ENCODE data around the gene RAB27A. TPM values are rescaled to one million over a fixed set of nuclear protein-coding genes. Genes with fewer than 3 reads are reported as not detected.

RAB27A gene
- polyA plus RNA-seq, 1 donor (not counting 4 experiments of a cell fraction or from before 2014, with no cell fraction given) = 10.8 TPM

DNA sequence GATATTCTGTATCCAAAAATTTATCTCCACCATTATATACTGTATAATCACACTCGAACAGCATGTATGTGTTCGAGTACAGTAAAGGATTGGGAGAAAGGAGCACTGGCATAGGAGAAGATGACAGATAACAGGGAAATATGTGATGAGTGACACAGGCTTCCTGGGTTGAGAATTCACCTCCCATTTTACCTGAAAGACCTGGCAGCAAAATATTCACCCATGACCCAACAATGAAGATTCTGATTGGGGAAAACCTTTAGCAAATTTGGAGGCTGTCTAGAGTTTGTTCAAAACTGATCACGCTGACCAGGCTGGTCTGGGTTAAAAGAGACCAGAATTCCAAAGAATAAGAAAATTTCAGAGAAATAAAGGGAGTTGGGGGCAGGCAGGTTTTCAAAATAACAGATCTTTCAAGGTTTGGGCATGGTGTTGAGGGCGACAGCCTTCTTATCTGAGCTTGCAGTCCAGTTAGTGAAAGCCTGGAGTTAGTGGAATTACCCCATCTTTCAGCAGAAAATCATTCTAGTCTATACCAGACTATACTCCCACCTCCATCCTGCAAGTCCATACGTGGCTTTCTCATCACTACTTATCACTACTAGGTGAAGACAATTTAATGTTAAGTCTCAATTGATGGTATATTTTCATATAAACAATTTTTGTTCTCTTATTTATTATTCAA, 50.0 kb downstream of the RAB27A start:
- no peak for FAIRE-seq
- Histone ChIP-seq H2AFZ (ENCODE audit: control insufficient read depth, low read length) (no peak overlapping the region), H3K4me1 (ENCODE audit: control insufficient read depth, extremely low read depth, insufficient read depth, low read length) (no peaks in the 10 kb centered on the region), H3K9me1 (ENCODE audit: control insufficient read depth, extremely low read depth, insufficient read depth, low read length) (no peaks in the 10 kb centered on the region), H3K9me3 (ENCODE audit: control insufficient read depth, low read depth, low read length) (no peaks in the 10 kb centered on the region), H3K36me3 (ENCODE audit: control insufficient read depth in 2 of 2, extremely low read depth in 1 of 2, insufficient read depth in 2 of 2, low read length in 2 of 2) (no peaks in the 10 kb centered on the region), H3K27me3 (ENCODE audit: control insufficient read depth, extremely low read depth, insufficient read depth, low read length) (no peaks in the 10 kb centered on the region), H3K9ac (ENCODE audit: control insufficient read depth, extremely low read depth, insufficient read depth, low read length) (no peak overlapping the region), H3K79me2 (ENCODE audit: control insufficient read depth, insufficient read depth, low read length) (no peaks in the 10 kb centered on the region), H3K4me3 (ENCODE audit: control insufficient read depth in 2 of 3, extremely low read depth in 1 of 3, insufficient read depth in 2 of 3, low read depth in 1 of 3, low read length in 3 of 3) (no peak overlapping the region), H3K27ac (ENCODE audit: control insufficient read depth, insufficient read depth, low read length) (no peak overlapping the region), H3K4me2 (ENCODE audit: control insufficient read depth, extremely low read depth, insufficient read depth, low read depth, low read length) (no peak overlapping the region), H4K20me1 (ENCODE audit: control insufficient read depth, extremely low read depth, insufficient read depth, low read length) (no peaks in the 10 kb centered on the region)
- DNase-seq (ENCODE audit: low read depth, low spot score) = no peak
- dilution Hi-C loops (cut with MboI; ENCODE audit: extremely low pct_ligation_motif_present, low sequenced_read_pairs) = no loop called here
- no peak for TF ChIP-seq EZH2 (IDR thresholded peaks at IDR 0.05; ENCODE audit: low read length)
- TF ChIP-seq, protein P1, sequence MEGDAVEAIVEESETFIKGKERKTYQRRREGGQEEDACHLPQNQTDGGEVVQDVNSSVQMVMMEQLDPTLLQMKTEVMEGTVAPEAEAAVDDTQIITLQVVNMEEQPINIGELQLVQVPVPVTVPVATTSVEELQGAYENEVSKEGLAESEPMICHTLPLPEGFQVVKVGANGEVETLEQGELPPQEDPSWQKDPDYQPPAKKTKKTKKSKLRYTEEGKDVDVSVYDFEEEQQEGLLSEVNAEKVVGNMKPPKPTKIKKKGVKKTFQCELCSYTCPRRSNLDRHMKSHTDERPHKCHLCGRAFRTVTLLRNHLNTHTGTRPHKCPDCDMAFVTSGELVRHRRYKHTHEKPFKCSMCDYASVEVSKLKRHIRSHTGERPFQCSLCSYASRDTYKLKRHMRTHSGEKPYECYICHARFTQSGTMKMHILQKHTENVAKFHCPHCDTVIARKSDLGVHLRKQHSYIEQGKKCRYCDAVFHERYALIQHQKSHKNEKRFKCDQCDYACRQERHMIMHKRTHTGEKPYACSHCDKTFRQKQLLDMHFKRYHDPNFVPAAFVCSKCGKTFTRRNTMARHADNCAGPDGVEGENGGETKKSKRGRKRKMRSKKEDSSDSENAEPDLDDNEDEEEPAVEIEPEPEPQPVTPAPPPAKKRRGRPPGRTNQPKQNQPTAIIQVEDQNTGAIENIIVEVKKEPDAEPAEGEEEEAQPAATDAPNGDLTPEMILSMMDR (optimal IDR thresholded peaks at IDR 0.05 in 1 of 3, IDR thresholded peaks at IDR 0.05 in 1 of 3, conservative IDR thresholded peaks at IDR 0.05 in 1 of 3; ENCODE audit: extremely low read depth in 1 of 3, insufficient read depth in 2 of 3, low read length in 3 of 3) = no peak

DNA sequence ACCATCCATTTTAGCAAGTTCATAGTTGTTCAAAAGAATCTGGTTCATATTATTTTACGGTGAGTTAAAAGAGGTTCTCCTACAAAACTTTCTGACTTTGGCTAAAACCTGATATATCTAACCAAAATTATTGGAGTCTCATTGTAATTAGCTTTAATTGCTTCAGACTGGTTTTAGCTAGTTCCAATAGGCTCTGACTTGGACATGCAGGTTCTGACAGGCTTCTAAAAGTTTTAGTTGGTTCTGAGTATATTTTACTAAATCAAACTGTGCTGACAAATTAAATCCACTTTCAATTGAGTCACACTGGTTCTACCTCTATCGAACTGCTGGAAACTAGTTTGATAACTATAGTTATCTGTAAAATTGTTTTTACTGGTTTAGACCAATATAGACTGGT, 50.7 kb downstream of the RAB27A start:
- FAIRE-seq (no peak), DNase-seq (ENCODE audit: low read depth, low spot score) (no peak)
- Histone ChIP-seq H3K27me3 (ENCODE audit: control insufficient read depth, extremely low read depth, insufficient read depth, low read length) (no peaks in the 10 kb centered on the region), H3K4me1 (ENCODE audit: control insufficient read depth, extremely low read depth, insufficient read depth, low read length) (no peaks in the 10 kb centered on the region), H2AFZ (ENCODE audit: control insufficient read depth, low read length) (no peak overlapping the region), H3K9me1 (ENCODE audit: control insufficient read depth, extremely low read depth, insufficient read depth, low read length) (no peaks in the 10 kb centered on the region), H3K9me3 (ENCODE audit: control insufficient read depth, low read depth, low read length) (no peaks in the 10 kb centered on the region), H4K20me1 (ENCODE audit: control insufficient read depth, extremely low read depth, insufficient read depth, low read length) (no peaks in the 10 kb centered on the region), H3K4me3 (ENCODE audit: control insufficient read depth in 2 of 3, extremely low read depth in 1 of 3, insufficient read depth in 2 of 3, low read depth in 1 of 3, low read length in 3 of 3) (no peak overlapping the region), H3K4me2 (ENCODE audit: control insufficient read depth, extremely low read depth, insufficient read depth, low read depth, low read length) (no peak overlapping the region), H3K79me2 (ENCODE audit: control insufficient read depth, insufficient read depth, low read length) (no peaks in the 10 kb centered on the region), H3K36me3 (ENCODE audit: control insufficient read depth in 2 of 2, extremely low read depth in 1 of 2, insufficient read depth in 2 of 2, low read length in 2 of 2) (no peaks in the 10 kb centered on the region), H3K27ac (ENCODE audit: control insufficient read depth, insufficient read depth, low read length) (no peak overlapping the region), H3K9ac (ENCODE audit: control insufficient read depth, extremely low read depth, insufficient read depth, low read length) (no peak overlapping the region)
- dilution Hi-C loops (cut with MboI; ENCODE audit: extremely low pct_ligation_motif_present, low sequenced_read_pairs) = no loop called here
- no peak for TF ChIP-seq EZH2 (IDR thresholded peaks at IDR 0.05; ENCODE audit: low read length)
